CD4-positive, alpha-beta T cell treated with Interleukin-21 for 1 hour (primary cell): ENCODE results near the gene MAST2.
"Not testable (repeated sequence)": the region's sequence is repeated elsewhere in the genome, so short reads cannot be mapped to it uniquely, and the experiment has no call there.

Experiments
- DNase-seq: peaks from one replicate; pipeline ENCODE4 v3.0.0-alpha.2; 2020

MAST2 gene

DNA sequence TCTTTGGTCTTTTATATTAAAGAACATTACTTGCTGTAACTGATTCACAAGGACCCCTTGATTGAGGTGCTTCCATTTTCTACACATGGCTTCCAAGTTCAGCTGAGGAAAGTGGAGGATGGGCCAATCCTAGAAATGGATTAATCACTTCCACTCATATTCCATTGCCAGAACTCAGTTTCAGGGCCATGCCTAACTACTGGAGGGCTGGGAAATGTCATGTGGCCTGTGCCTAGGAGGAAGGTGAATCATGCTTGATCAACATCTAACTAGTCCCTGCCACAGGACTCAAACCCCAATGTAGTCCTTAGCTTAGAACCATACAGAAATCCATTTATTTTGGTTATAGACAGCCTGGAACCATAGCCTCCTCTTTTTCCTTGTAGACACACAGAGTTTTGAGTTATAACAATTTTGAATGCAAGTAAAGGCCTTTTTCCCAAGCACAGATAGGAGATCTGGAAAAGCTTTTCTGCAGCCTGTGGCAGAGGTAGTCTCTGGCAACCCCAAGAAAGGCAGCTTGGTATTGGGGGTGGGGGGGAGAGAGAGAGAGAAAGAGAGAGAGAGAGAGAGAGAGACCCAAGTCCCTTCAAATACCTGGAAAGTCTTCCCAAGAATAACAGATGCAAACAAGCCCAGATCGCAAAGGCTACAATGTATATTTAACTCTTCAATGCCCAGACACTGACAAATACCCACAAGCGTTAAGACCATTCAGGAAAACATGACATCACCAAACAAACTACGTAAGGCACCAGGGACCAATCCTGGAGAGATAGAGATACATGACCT lies 12.5 kb downstream of the MAST2 start:
- DNase-seq = no peak

DNA sequence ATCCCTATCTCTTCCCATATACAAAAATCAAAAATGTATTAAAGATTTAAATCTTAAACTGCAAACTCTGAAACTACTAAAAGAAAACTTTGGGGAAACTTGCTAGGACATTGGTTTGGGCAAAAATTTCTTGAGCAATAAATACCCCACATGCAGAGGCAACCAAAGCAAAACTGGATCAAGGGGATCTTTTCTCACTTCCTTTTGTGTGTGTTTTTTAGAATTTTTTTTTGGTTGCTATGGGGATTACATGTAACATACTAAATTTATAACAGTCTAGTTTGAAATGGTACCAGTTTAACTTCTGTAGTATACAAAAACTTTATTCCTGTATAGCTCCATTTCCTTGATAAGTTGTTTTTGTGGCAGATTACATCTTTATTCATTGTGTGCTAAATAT lies 16.8 kb downstream of the MAST2 start:
- DNase-seq = no peak

- no peak for DNase-seq
Observed at GRCh38 chr1:45820788-45821187, 17.4 kb downstream of the MAST2 start.

DNA sequence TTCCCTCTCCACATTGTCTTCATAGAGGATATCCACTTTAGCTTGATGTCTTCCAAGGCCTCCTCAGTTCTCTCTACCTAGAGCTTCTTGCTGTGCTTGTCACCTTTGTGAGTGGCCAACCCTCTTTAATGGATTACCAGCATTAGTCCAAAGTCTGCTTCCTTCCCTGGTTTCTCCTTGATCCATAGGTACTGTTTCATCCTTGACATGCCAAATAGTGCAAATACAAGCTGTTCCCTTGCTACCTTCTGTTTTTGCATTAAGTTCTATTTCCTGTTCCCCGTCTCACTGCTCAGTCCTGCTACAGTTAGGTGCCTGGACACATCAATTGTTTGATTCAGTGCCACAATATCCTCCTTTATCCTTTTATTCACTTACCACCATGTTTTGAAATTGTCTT lies 19.2 kb downstream of the MAST2 start:
- DNase-seq = no peak

- DNase-seq = no peak
Observed at GRCh38 chr1:45824607-45825006, 21.2 kb downstream of the MAST2 start.

DNA sequence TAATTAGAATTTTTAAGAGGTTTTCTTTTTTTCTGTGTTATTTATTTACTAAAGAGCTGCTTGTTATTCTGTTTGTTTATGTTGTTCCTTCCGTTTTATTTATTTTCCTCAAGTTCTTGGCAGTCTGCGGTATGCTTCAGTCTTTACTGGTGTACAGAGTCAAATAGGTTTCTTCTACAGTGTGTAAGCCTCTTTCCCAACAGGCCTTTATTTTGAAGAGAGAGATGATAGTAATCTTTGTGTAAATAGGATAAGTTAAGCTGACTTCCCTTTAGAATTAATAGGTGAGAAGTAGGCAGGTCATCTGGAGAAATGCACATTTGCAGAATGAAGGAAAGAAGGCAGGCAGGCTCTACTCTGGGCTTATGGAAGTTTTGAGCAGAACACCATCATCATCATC lies 23.8 kb downstream of the MAST2 start:
- DNase-seq = no peak

DNA sequence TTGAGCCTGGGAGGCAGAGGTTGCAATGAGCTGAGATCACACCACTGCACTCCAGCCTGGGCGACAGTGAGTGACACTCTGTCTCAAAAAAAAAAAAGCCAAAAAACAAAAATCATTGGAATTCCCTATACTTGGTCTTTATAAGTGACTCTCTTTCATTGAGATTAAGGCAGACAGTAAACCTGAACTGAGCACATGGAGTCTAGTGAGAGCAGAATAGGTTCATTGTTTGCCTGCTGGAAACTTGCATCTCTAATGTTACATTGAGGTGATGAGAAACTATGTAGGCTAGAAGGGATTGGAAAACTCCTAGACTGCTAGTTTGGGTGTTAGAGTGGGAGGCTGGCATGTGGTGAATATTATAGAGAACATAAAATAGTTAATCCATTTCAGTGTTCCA lies 25.4 kb downstream of the MAST2 start:
- DNase-seq = no peak

GRCh38 chr1:45833361-45833760 lies 29.9 kb downstream of the MAST2 start:
- no peak for DNase-seq

DNA sequence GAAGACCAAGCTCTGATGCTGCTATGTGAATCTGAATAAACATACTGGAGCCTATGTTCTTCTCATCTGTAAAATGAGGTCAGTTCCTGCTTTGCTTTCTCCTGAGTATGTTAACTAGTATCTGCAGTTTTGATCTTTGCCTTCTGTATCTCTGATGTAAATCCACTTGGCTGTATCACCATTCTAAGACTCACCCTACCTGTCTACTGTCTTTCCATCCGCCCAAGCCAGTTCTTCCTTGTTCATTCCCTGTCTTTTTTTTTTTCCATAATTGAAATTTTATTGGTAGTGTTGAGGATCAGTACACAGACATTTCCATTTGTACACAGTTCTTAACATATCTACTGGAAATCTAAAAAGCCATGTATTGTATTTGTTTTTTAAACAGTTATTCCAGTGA lies 31.3 kb downstream of the MAST2 start:
- DNase-seq = no peak

- DNase-seq = no peak
Observed at GRCh38 chr1:45836451-45836850, 33.0 kb downstream of the MAST2 start.

DNA sequence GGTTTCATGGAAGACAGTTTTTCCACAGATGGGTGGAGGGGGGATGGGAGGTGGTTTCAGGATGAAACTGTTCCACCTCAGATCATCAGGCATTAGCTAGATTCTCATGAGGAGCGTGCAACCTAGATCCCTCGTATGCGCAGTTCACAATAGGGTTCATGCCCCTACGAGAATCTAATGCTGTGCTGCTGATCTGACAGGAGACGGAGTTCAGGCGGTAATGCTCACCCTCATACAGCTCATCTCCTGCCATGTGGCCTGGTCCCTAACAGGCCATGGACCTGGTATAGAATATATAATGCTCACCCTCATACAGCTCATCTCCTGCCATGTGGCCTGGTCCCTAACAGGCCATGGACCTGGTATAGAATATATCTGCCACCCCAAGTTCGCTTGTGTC lies 33.4 kb downstream of the MAST2 start:
- DNase-seq = not testable (repeated sequence)

GRCh38 chr1:45838322-45838721 lies 34.9 kb downstream of the MAST2 start:
- DNase-seq = not testable (repeated sequence)

DNA sequence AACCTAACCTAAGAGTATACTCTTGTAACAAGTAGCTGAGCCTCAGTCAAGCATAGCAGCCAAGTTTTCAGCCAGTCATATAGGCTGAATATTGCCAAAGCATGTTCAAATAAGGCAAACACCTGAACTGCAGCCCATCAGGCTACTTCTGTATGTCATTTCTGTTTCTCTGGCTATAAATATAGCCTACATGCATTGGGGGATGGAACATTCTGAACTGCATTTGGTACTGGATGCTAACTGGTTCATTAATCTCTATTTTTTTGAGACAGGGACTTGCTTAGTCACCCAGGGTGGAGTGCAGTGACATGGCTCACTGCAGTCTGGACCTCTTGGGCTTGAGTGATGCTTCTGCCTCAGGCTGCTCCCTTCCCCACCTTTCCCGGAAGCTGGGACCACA lies 37.3 kb downstream of the MAST2 start:
- no peak for DNase-seq

- DNase-seq = no peak
Observed at GRCh38 chr1:45842786-45843185, 39.4 kb downstream of the MAST2 start.

- no peak for DNase-seq
Observed at GRCh38 chr1:45843474-45843905, 40.1 kb downstream of the MAST2 start.

DNA sequence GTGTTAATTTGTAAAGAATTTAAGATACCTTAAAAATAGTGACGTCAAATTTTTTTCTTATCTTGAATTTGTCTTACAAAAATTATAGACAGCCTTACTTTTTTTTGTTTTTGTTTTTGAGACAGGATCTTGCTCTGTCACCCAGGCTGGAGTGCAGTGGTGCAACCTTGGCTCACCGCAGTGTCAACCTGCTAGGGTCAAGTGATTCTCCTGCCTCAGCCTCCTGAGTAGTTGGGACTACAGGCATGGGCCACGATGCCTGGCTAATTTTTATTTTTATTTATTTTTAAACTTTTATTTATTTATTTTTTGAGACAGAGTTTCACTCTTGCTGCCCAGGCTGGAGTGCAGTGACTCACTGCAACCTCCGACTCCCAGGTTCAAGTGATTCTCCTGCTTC lies 40.6 kb downstream of the MAST2 start:
- not testable (repeated sequence) for DNase-seq

- no peak for DNase-seq
Observed at GRCh38 chr1:45846931-45847330, 43.5 kb downstream of the MAST2 start.

- DNase-seq = no peak
Observed at GRCh38 chr1:45848097-45848496, 44.7 kb downstream of the MAST2 start.

GRCh38 chr1:45848714-45849113 lies 45.3 kb downstream of the MAST2 start:
- no peak for DNase-seq

DNA sequence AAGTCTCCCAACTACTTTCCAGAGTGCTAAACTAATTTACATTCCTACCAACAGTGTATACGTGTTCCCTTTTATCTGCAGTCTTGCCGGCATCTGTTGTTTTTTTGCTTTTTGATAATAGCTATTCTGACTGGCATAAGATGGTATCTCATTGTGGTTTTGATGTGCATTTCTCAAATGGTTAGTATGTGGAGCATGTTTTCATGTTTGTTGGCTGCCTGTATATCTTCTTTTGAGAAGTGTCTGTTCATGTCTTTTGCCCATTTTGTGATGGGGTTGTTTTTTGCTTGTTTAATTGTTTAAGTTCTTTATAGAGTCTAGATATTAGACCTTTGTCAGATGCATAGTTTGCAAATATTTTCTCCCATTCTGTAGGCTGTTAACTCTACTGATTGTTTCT lies 46.6 kb downstream of the MAST2 start:
- no peak for DNase-seq

GRCh38 chr1:45854724-45855123 lies 51.3 kb downstream of the MAST2 start:
- no peak for DNase-seq

DNA sequence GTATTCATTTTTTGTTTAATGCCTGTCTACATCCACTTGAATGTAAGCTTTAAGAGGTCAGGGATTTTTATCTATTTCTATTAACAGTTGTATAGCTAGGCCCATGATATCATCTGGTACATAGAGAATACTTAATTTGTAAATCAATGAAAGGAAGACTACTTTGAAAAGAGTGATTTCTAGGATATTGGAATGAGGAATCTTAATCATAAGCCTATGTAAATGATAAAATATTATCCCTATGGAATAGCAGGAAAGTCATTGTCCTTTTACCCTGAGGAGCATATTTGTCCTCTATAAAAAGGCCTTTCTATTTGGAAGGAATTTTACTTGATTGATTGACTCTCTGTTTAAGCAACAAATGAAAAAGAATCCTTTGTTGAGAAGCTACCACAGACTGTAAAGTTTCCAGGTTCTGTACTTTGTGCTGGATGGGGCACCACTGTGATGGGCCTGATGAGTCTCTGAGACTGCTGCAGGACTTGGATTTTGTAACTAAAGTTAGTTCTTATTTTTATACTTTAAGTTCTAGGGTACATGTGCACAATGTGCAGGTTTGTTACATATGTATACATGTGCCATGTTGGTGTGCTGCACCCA lies 53.8 kb downstream of the MAST2 start:
- DNase-seq = no peak

- not testable (repeated sequence) for DNase-seq
Observed at GRCh38 chr1:45857755-45858492, 54.5 kb downstream of the MAST2 start.

- DNase-seq = no peak
Observed at GRCh38 chr1:45859221-45859620, 55.8 kb downstream of the MAST2 start.
